Measurements from ENCODE around the gene MYH7.

The MYH7 gene

GRCh38 chr14:23443411-23443812 is 8.0 kb upstream of the MYH7 start:
- no peaks in the 10 kb centered on the region for H3K9me3 ChIP-seq (ENCODE audit: control insufficient read depth, low read length)
- H3K4ac ChIP-seq (ENCODE audit: low read depth in 1 of 2, low read length in 2 of 2) = no peak overlapping the region
- H3K27me3 ChIP-seq (ENCODE audit: control insufficient read depth in 1 of 2, insufficient read depth in 1 of 2, low read length in 2 of 2) = peaks cover 27 to 41% of the 10 kb centered on the region in 2 experiments
- no peak overlapping the region for H3K9ac ChIP-seq (ENCODE audit: low read length)
- no peak overlapping the region for H2BK120ac ChIP-seq (ENCODE audit: low read depth, low read length)
- no peak overlapping the region for H2BK15ac ChIP-seq (ENCODE audit: low read depth, poor library complexity, severe bottlenecking)
- no peak overlapping the region for H4K8ac ChIP-seq (ENCODE audit: low read length)
- no peak overlapping the region for H3K27ac ChIP-seq (ENCODE audit: low read length, poor library complexity, severe bottlenecking)
- no peaks in the 10 kb centered on the region for H3K4me1 ChIP-seq (ENCODE audit: control insufficient read depth, insufficient read depth, low read depth, low read length)
- 68% methylated on average over 8 of the region's 11 CpGs for WGBS
- H2BK12ac ChIP-seq (ENCODE audit: low read length in 2 of 2) = no peak overlapping the region
- H2AK5ac ChIP-seq (ENCODE audit: low read length, severe bottlenecking) = no peak overlapping the region
- no peak overlapping the region for H3K23ac ChIP-seq (ENCODE audit: low read length in 2 of 2)
- H4K91ac ChIP-seq (ENCODE audit: low read length) = no peak overlapping the region
- H3K4me2 ChIP-seq (ENCODE audit: low read length, poor library complexity, severe bottlenecking) = no peak overlapping the region
- H2AFZ ChIP-seq (ENCODE audit: low read depth, low read length) = no peak overlapping the region
- no peak for DNase-seq
- no peaks in the 10 kb centered on the region for H3K36me3 ChIP-seq (ENCODE audit: control insufficient read depth in 1 of 2, insufficient read depth in 2 of 2, low read depth in 1 of 2, low read length in 2 of 2)
- H3K18ac ChIP-seq (ENCODE audit: low read depth in 1 of 2, low read length in 2 of 2) = no peak overlapping the region
- H2BK5ac ChIP-seq (ENCODE audit: low read depth, low read length, poor library complexity, severe bottlenecking) = no peak overlapping the region
- H3K79me1 ChIP-seq (replicated peaks; ENCODE audit: low read length, poor library complexity, severe bottlenecking) = no peaks in the 10 kb centered on the region
- no peak overlapping the region for H3K14ac ChIP-seq (ENCODE audit: low read length in 2 of 2)
- no peak overlapping the region for H3K4me3 ChIP-seq (ENCODE audit: insufficient read depth in 1 of 2, low read depth in 1 of 2, low read length in 2 of 2)

GRCh38 chr14:23442721-23443356 is 7.4 kb upstream of the MYH7 start:
- Histone ChIP-seq H3K9me3 (ENCODE audit: control insufficient read depth, low read length) (no peaks in the 10 kb centered on the region), H3K18ac (ENCODE audit: low read depth in 1 of 2, low read length in 2 of 2) (no peak overlapping the region), H3K27ac (ENCODE audit: low read length, poor library complexity, severe bottlenecking) (no peak overlapping the region), H3K4me2 (ENCODE audit: low read length, poor library complexity, severe bottlenecking) (no peak overlapping the region), H3K36me3 (ENCODE audit: control insufficient read depth in 1 of 2, insufficient read depth in 2 of 2, low read depth in 1 of 2, low read length in 2 of 2) (no peaks in the 10 kb centered on the region), H3K79me1 (replicated peaks; ENCODE audit: low read length, poor library complexity, severe bottlenecking) (no peaks in the 10 kb centered on the region), H4K91ac (ENCODE audit: low read length) (no peak overlapping the region), H2BK5ac (ENCODE audit: low read depth, low read length, poor library complexity, severe bottlenecking) (no peak overlapping the region), H2BK12ac (ENCODE audit: low read length in 2 of 2) (no peak overlapping the region), H2BK15ac (ENCODE audit: low read depth, poor library complexity, severe bottlenecking) (no peak overlapping the region), H3K14ac (ENCODE audit: low read length in 2 of 2) (no peak overlapping the region), H2AK5ac (ENCODE audit: low read length, severe bottlenecking) (no peak overlapping the region), H3K4me3 (ENCODE audit: insufficient read depth in 1 of 2, low read depth in 1 of 2, low read length in 2 of 2) (no peak overlapping the region), H3K27me3 (ENCODE audit: control insufficient read depth in 1 of 2, insufficient read depth in 1 of 2, low read length in 2 of 2) (peaks cover 26 to 42% of the 10 kb centered on the region in 2 experiments), H3K23ac (ENCODE audit: low read length in 2 of 2) (no peak overlapping the region), H4K8ac (ENCODE audit: low read length) (no peak overlapping the region), H3K9ac (ENCODE audit: low read length) (no peak overlapping the region), H2BK120ac (ENCODE audit: low read depth, low read length) (no peak overlapping the region), H3K4me1 (ENCODE audit: control insufficient read depth, insufficient read depth, low read depth, low read length) (no peaks in the 10 kb centered on the region), H2AFZ (ENCODE audit: low read depth, low read length) (no peak overlapping the region), H3K4ac (ENCODE audit: low read depth in 1 of 2, low read length in 2 of 2) (no peak overlapping the region)
- DNase-seq = no peak
- 73% methylated on average over 9 of the region's 9 CpGs for WGBS

DNA sequence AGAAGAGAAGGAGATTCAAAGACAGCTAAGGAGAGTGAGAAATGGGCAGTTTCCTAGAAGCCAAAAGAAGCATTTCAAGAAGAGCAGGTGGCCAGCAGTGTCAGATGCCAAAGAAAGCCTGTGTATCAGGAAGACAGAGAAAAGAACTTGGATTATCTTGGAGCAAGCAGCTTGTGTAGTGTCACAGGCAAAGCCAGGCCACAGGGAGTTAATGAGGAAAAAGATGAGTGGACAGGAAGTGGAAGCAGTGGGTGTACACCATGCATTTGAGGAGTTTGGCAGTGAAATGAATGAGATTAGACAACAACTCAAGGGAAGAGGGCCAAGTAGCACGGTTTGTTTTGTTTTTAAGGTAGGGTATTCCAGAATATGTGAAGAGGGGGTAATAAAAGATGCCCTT is 5.6 kb upstream of the MYH7 start:
- Histone ChIP-seq H3K36me3 (ENCODE audit: control insufficient read depth in 1 of 2, insufficient read depth in 2 of 2, low read depth in 1 of 2, low read length in 2 of 2) (no peaks in the 10 kb centered on the region), H3K79me1 (replicated peaks; ENCODE audit: low read length, poor library complexity, severe bottlenecking) (no peaks in the 10 kb centered on the region), H2BK120ac (ENCODE audit: low read depth, low read length) (no peak overlapping the region), H2AK5ac (ENCODE audit: low read length, severe bottlenecking) (no peak overlapping the region), H3K4me2 (ENCODE audit: low read length, poor library complexity, severe bottlenecking) (no peak overlapping the region), H3K4me3 (ENCODE audit: insufficient read depth in 1 of 2, low read depth in 1 of 2, low read length in 2 of 2) (no peak overlapping the region), H3K23ac (ENCODE audit: low read length in 2 of 2) (no peak overlapping the region), H4K8ac (ENCODE audit: low read length) (no peak overlapping the region), H3K18ac (ENCODE audit: low read depth in 1 of 2, low read length in 2 of 2) (no peak overlapping the region), H2BK5ac (ENCODE audit: low read depth, low read length, poor library complexity, severe bottlenecking) (no peak overlapping the region), H4K91ac (ENCODE audit: low read length) (no peak overlapping the region), H2AFZ (ENCODE audit: low read depth, low read length) (no peak overlapping the region), H3K14ac (ENCODE audit: low read length in 2 of 2) (no peak overlapping the region), H3K27me3 (ENCODE audit: control insufficient read depth in 1 of 2, insufficient read depth in 1 of 2, low read length in 2 of 2) (peaks cover 39 to 55% of the 10 kb centered on the region in 2 experiments), H3K9me3 (ENCODE audit: control insufficient read depth, low read length) (no peaks in the 10 kb centered on the region), H3K4me1 (ENCODE audit: control insufficient read depth, insufficient read depth, low read depth, low read length) (no peaks in the 10 kb centered on the region), H2BK12ac (ENCODE audit: low read length in 2 of 2) (no peak overlapping the region), H2BK15ac (ENCODE audit: low read depth, poor library complexity, severe bottlenecking) (no peak overlapping the region), H3K9ac (ENCODE audit: low read length) (no peak overlapping the region), H3K27ac (ENCODE audit: low read length, poor library complexity, severe bottlenecking) (no peak overlapping the region), H3K4ac (ENCODE audit: low read depth in 1 of 2, low read length in 2 of 2) (no peak overlapping the region)
- no peak for DNase-seq
- 75% methylated on average over 1 of the region's 1 CpG for WGBS

- Histone ChIP-seq H3K36me3 (ENCODE audit: control insufficient read depth in 1 of 2, insufficient read depth in 2 of 2, low read depth in 1 of 2, low read length in 2 of 2) (no peaks in the 10 kb centered on the region), H2BK12ac (ENCODE audit: low read length in 2 of 2) (no peak overlapping the region), H3K27ac (ENCODE audit: low read length, poor library complexity, severe bottlenecking) (no peak overlapping the region)
These were observed 3.8 kb upstream of the MYH7 start for GRCh38 chr14:23439107-23439835.

More at GRCh38 chr14:23439107-23439835, 3.8 kb upstream of the MYH7 start:
- Histone ChIP-seq H3K27me3 (ENCODE audit: control insufficient read depth in 1 of 2, insufficient read depth in 1 of 2, low read length in 2 of 2) (peaks cover 57 to 68% of the 10 kb centered on the region in 2 experiments), H3K79me1 (replicated peaks; ENCODE audit: low read length, poor library complexity, severe bottlenecking) (no peaks in the 10 kb centered on the region), H3K4me2 (ENCODE audit: low read length, poor library complexity, severe bottlenecking) (no peak overlapping the region), H2BK5ac (ENCODE audit: low read depth, low read length, poor library complexity, severe bottlenecking) (no peak overlapping the region), H3K4me1 (ENCODE audit: control insufficient read depth, insufficient read depth, low read depth, low read length) (no peaks in the 10 kb centered on the region), H2BK15ac (ENCODE audit: low read depth, poor library complexity, severe bottlenecking) (no peak overlapping the region), H2AFZ (ENCODE audit: low read depth, low read length) (no peak overlapping the region), H4K91ac (ENCODE audit: low read length) (no peak overlapping the region), H4K8ac (ENCODE audit: low read length) (no peak overlapping the region), H3K4me3 (ENCODE audit: insufficient read depth in 1 of 2, low read depth in 1 of 2, low read length in 2 of 2) (no peak overlapping the region), H3K14ac (ENCODE audit: low read length in 2 of 2) (no peak overlapping the region), H3K23ac (ENCODE audit: low read length in 2 of 2) (no peak overlapping the region), H3K9ac (ENCODE audit: low read length) (no peak overlapping the region), H2BK120ac (ENCODE audit: low read depth, low read length) (no peak overlapping the region), H3K9me3 (ENCODE audit: control insufficient read depth, low read length) (no peaks in the 10 kb centered on the region), H2AK5ac (ENCODE audit: low read length, severe bottlenecking) (no peak overlapping the region), H3K4ac (ENCODE audit: low read depth in 1 of 2, low read length in 2 of 2) (no peak overlapping the region), H3K18ac (ENCODE audit: low read depth in 1 of 2, low read length in 2 of 2) (no peak overlapping the region)
- no peak for DNase-seq
- WGBS = 82% methylated on average over 6 of the region's 6 CpGs
